GM19468 (cell line): ENCODE measurements around the gene HECTD2.
"Not testable (repeated sequence)": the region's sequence is repeated elsewhere in the genome, so short reads cannot be mapped to it uniquely, and the experiment has no call there.

Source experiments
- ATAC-seq: cut with Tn5 transposase; IDR thresholded peaks from one replicate; pipeline ENCODE4 v1.9.1; 2021; ENCODE audit warnings: mild to moderate bottlenecking, moderate library complexity, moderate number of reproducible peaks; ENCODE audit not compliant: unreplicated experiment; ENCODE audit errors: extremely low read depth

Gene HECTD2

GRCh38 chr10:91409869-91410637, at the start of gene HECTD2:
HECTD2 (plus strand) TSS chr10:91410344; CDS start chr10:91410439, 95 bp downstream.
- peak; percentile 72 for ATAC-seq

GRCh38 chr10:91360461-91360860, 49.7 kb upstream of the HECTD2 start:
- no peak for ATAC-seq

GRCh38 chr10:91365519-91365918, 44.6 kb upstream of the HECTD2 start:
- not testable (repeated sequence) for ATAC-seq

GRCh38 chr10:91366704-91367103, 43.4 kb upstream of the HECTD2 start:
- no peak for ATAC-seq

- no peak for ATAC-seq
These were observed 43.0 kb upstream of the HECTD2 start for GRCh38 chr10:91367127-91367531.

- no peak for ATAC-seq
These were observed 42.6 kb upstream of the HECTD2 start for GRCh38 chr10:91367558-91367957.

GRCh38 chr10:91369978-91370589, 40.1 kb upstream of the HECTD2 start:
- not testable (repeated sequence) for ATAC-seq

GRCh38 chr10:91374052-91374451, 36.1 kb upstream of the HECTD2 start:
- no peak for ATAC-seq

- no peak for ATAC-seq
These were observed 32.1 kb upstream of the HECTD2 start for GRCh38 chr10:91378061-91378460.

GRCh38 chr10:91380873-91381256, 29.3 kb upstream of the HECTD2 start:
- no peak for ATAC-seq

- no peak for ATAC-seq
These were observed 28.8 kb upstream of the HECTD2 start for GRCh38 chr10:91381257-91381891.

GRCh38 chr10:91385306-91386085, 24.6 kb upstream of the HECTD2 start:
- no peak for ATAC-seq

- peak; percentile 46 for ATAC-seq
These were observed 20.3 kb upstream of the HECTD2 start for GRCh38 chr10:91389636-91390512.

GRCh38 chr10:91390513-91390825, 19.7 kb upstream of the HECTD2 start:
- not testable (repeated sequence) for ATAC-seq

- no peak for ATAC-seq
These were observed 18.2 kb upstream of the HECTD2 start for GRCh38 chr10:91391920-91392319.

- ATAC-seq: no peak
These were observed 3.8 kb upstream of the HECTD2 start for GRCh38 chr10:91406322-91406721.

- no peak for ATAC-seq
These were observed 875 bp upstream of the HECTD2 start for GRCh38 chr10:91409069-91409868.

- no peak for ATAC-seq
These were observed 661 bp downstream of the HECTD2 start for GRCh38 chr10:91410638-91411371.
